ENCODE data around the gene ANKRD12.

- TF ChIP-seq CTCF (IDR thresholded peaks at IDR 0.05; ENCODE audit: low read depth, low read length) (no peak), EZH2phosphoT487 (IDR thresholded peaks at IDR 0.05; ENCODE audit: low read depth) (no peak)
Measured at GRCh38 chr18:9137168-9138066, 836 bp downstream of the ANKRD12 start.
